Prostate gland (tissue), 2 donors: ENCODE results near the gene RAB30.

Experiments used
- CTCF ChIP-seq, 4 experiments: fragments of 200-600 bp in 2 of 4; fragments of 450-650 bp in 2 of 4; sonication (generic) in 2 of 4; IDR thresholded peaks; 1 replicate in 3 of 4; 2 replicates in 1 of 4; pipeline ENCODE4 v1.5.1; 2016 to 2019; ENCODE audit warnings: antibody characterized with exemption in 4 of 4, mild to moderate bottlenecking in 2 of 4, moderate library complexity in 2 of 4
- POLR2A ChIP-seq: fragments of 450-650 bp; IDR thresholded peaks from one replicate; pipeline ENCODE4 v1.6.1; 2016; ENCODE audit warnings: antibody characterized with exemption, mild to moderate bottlenecking

GRCh38 chr11:83021780-83022125 lies 49.9 kb downstream of the RAB30 start:
- TF ChIP-seq CTCF (IDR thresholded peaks at IDR 0.05), result no peak
- no peak for TF ChIP-seq POLR2A
